GM12892 (cell line): ENCODE data around the gene TNFAIP8L1.

Experiments used
- POLR2A ChIP-seq: IDR thresholded peaks from 2 replicates; pipeline ENCODE4 v1.6.1; 2011; ENCODE audit warnings: low read depth, low read length, control low read depth
- POLR2AphosphoS5 ChIP-seq: IDR thresholded peaks from 2 replicates; pipeline ENCODE4 v1.6.1; 2011; ENCODE audit warnings: low read depth, low read length, control low read depth
- TAF1 ChIP-seq: IDR thresholded peaks from 2 replicates; pipeline ENCODE4 v1.6.1; 2011; ENCODE audit warnings: low read depth, mild to moderate bottlenecking, control low read depth, low read length, borderline replicate concordance

DNA sequence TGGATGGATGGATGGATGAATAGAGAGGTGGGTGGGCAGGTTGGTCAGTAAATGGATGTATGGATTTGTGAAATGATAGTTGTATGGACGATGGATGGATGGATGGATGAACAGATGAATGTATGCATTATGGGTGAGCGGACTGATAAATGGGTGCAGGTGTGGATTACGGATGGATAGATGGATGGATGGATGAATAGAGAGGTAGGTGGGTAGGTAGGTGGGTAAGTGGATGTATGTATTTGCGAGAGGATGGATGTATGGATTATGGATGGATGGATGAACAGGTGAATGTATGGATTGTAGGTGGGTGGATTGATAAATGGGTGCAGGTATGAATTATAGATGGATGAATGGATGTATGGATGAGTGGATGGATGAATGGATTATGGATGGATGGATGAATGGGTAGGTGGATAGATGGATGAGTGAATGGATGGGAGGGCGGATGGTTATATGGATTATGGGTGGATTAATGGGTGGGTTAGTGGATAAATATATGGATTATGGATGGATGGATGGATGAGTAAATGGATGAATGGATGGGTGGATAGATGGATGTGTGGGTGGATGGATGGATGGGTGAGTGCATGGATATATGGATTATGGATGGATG is 37.0 kb upstream of the TNFAIP8L1 start:
- TF ChIP-seq POLR2AphosphoS5 (no peak), POLR2A (no peak), TAF1 (no peak)
